ENCODE results near the gene PPP1R3G. TPM values are rescaled to one million over a fixed set of nuclear protein-coding genes. Genes with fewer than 3 reads are reported as not detected.

Gene PPP1R3G
- total RNA-seq, 1 donor from 2014 or later, result not detected

- H3K27me3 Mint-ChIP-seq (ENCODE audit: unreplicated experiment), result peaks cover 1% of the 10 kb centered on the region
- H3K27ac Mint-ChIP-seq (ENCODE audit: unreplicated experiment), result no peak overlapping the region
- H3K4me3 Mint-ChIP-seq (ENCODE audit: unreplicated experiment), result no peak overlapping the region
- peaks cover 5% of the 10 kb centered on the region for H3K9me3 Mint-ChIP-seq (ENCODE audit: unreplicated experiment)
- H3K36me3 Mint-ChIP-seq (ENCODE audit: unreplicated experiment), result peaks cover 3% of the 10 kb centered on the region
- TF ChIP-seq, protein P1, sequence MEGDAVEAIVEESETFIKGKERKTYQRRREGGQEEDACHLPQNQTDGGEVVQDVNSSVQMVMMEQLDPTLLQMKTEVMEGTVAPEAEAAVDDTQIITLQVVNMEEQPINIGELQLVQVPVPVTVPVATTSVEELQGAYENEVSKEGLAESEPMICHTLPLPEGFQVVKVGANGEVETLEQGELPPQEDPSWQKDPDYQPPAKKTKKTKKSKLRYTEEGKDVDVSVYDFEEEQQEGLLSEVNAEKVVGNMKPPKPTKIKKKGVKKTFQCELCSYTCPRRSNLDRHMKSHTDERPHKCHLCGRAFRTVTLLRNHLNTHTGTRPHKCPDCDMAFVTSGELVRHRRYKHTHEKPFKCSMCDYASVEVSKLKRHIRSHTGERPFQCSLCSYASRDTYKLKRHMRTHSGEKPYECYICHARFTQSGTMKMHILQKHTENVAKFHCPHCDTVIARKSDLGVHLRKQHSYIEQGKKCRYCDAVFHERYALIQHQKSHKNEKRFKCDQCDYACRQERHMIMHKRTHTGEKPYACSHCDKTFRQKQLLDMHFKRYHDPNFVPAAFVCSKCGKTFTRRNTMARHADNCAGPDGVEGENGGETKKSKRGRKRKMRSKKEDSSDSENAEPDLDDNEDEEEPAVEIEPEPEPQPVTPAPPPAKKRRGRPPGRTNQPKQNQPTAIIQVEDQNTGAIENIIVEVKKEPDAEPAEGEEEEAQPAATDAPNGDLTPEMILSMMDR (IDR thresholded peaks at IDR 0.05; ENCODE audit: partially characterized antibody, unreplicated experiment), result no peak
- no peaks in the 10 kb centered on the region for H3K4me1 Mint-ChIP-seq (ENCODE audit: low read depth, unreplicated experiment)
- DNase-seq, result no peak
Observed at GRCh38 chr6:5104667-5105066, 19.5 kb downstream of the PPP1R3G start.

DNA sequence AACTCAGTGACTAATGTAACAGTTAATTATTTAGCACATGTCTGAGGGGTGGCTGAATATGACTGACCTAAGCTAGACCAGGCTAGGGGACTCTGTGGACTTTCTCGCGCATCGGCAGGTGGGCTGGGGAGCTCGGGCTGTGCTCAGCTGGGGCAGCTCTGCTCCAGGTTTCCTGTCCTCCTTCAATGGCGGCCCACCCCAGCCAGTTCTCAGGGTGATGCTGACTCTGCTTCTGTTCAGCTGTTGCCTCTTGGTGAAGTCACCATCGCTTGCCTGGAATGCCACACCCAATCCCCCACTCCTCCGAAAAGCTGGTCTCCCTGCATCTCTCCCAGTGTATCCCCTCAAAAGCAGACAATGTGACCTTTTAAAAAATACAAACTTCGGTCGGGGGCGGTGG is 20.0 kb downstream of the PPP1R3G start:
- H3K27me3 Mint-ChIP-seq (ENCODE audit: unreplicated experiment), result peaks cover 1% of the 10 kb centered on the region
- H3K36me3 Mint-ChIP-seq (ENCODE audit: unreplicated experiment), result no peaks in the 10 kb centered on the region
- H3K27ac Mint-ChIP-seq (ENCODE audit: unreplicated experiment), result no peak overlapping the region
- H3K4me3 Mint-ChIP-seq (ENCODE audit: unreplicated experiment), result no peak overlapping the region
- H3K9me3 Mint-ChIP-seq (ENCODE audit: unreplicated experiment), result peaks cover 3% of the 10 kb centered on the region
- no peaks in the 10 kb centered on the region for H3K4me1 Mint-ChIP-seq (ENCODE audit: low read depth, unreplicated experiment)
- TF ChIP-seq, protein P1 (IDR thresholded peaks at IDR 0.05; ENCODE audit: partially characterized antibody, unreplicated experiment), result no peak
- no peak for DNase-seq

DNA sequence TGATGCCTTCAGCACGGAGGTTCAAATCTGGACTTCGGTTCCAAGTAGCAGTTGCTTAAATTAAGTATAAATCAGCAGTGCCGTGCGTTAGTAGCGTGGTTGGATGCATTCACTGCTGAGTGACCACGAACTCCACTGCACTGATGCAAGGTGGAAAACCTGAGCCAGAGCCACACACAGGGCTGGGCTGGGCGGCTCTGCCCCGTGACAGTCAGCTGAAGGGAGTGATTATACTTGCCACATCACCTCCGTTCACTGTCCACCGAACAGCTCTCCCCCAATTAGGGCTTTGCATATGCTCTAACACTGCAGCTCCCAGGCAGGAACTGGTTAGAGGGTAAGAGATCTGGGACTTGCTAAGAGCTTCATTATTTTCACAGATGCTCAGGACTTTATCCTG is 22.2 kb downstream of the PPP1R3G start:
- peaks cover 6% of the 10 kb centered on the region for H3K36me3 Mint-ChIP-seq (ENCODE audit: unreplicated experiment)
- no peak overlapping the region for H3K27ac Mint-ChIP-seq (ENCODE audit: unreplicated experiment)
- DNase-seq, result no peak
- H3K9me3 Mint-ChIP-seq (ENCODE audit: unreplicated experiment), result peaks cover 2% of the 10 kb centered on the region
- H3K27me3 Mint-ChIP-seq (ENCODE audit: unreplicated experiment), result no peaks in the 10 kb centered on the region
- H3K4me3 Mint-ChIP-seq (ENCODE audit: unreplicated experiment), result no peak overlapping the region
- H3K4me1 Mint-ChIP-seq (ENCODE audit: low read depth, unreplicated experiment), result no peaks in the 10 kb centered on the region
- TF ChIP-seq, protein P1 (IDR thresholded peaks at IDR 0.05; ENCODE audit: partially characterized antibody, unreplicated experiment), result no peak

DNA sequence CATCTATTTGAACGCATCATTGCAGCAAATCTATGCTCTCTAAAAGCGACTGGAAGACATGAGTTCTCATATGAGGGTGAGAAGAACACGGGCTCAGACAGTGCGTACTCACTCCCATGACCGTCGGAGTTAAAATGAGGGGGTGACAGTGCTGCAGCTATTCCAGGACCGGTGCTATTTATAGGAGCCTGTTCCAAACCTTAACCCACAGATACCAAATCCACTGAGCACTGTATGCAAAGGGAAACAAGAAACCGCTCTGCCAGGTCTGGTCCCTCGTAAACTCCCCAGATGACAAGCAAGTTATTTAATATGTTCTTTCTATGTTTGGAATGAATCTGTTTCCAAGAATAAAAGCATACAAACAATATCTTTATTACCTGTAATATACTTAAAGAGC is 22.9 kb downstream of the PPP1R3G start:
- Mint-ChIP-seq H3K9me3 (ENCODE audit: unreplicated experiment) (peaks cover 2% of the 10 kb centered on the region), H3K4me1 (ENCODE audit: low read depth, unreplicated experiment) (no peaks in the 10 kb centered on the region), H3K4me3 (ENCODE audit: unreplicated experiment) (no peak overlapping the region), H3K27me3 (ENCODE audit: unreplicated experiment) (peaks cover 2% of the 10 kb centered on the region), H3K27ac (ENCODE audit: unreplicated experiment) (no peak overlapping the region), H3K36me3 (ENCODE audit: unreplicated experiment) (peaks cover 6% of the 10 kb centered on the region)
- DNase-seq, result no peak
- TF ChIP-seq, protein P1 (IDR thresholded peaks at IDR 0.05; ENCODE audit: partially characterized antibody, unreplicated experiment), result no peak

GRCh38 chr6:5108536-5109150 is 23.5 kb downstream of the PPP1R3G start:
- peaks cover 2% of the 10 kb centered on the region for H3K9me3 Mint-ChIP-seq (ENCODE audit: unreplicated experiment)
- no peaks in the 10 kb centered on the region for H3K4me1 Mint-ChIP-seq (ENCODE audit: low read depth, unreplicated experiment)
- peaks cover 2% of the 10 kb centered on the region for H3K27me3 Mint-ChIP-seq (ENCODE audit: unreplicated experiment)
- H3K4me3 Mint-ChIP-seq (ENCODE audit: unreplicated experiment), result no peak overlapping the region
- TF ChIP-seq, protein P1 (IDR thresholded peaks at IDR 0.05; ENCODE audit: partially characterized antibody, unreplicated experiment), result no peak
- no peak overlapping the region for H3K27ac Mint-ChIP-seq (ENCODE audit: unreplicated experiment)
- no peak for DNase-seq
- H3K36me3 Mint-ChIP-seq (ENCODE audit: unreplicated experiment), result peaks cover 6% of the 10 kb centered on the region

Data from glutamatergic neuron (in vitro differentiated cells).